ENCODE measurements around the gene MBP.

Gene MBP

DNA sequence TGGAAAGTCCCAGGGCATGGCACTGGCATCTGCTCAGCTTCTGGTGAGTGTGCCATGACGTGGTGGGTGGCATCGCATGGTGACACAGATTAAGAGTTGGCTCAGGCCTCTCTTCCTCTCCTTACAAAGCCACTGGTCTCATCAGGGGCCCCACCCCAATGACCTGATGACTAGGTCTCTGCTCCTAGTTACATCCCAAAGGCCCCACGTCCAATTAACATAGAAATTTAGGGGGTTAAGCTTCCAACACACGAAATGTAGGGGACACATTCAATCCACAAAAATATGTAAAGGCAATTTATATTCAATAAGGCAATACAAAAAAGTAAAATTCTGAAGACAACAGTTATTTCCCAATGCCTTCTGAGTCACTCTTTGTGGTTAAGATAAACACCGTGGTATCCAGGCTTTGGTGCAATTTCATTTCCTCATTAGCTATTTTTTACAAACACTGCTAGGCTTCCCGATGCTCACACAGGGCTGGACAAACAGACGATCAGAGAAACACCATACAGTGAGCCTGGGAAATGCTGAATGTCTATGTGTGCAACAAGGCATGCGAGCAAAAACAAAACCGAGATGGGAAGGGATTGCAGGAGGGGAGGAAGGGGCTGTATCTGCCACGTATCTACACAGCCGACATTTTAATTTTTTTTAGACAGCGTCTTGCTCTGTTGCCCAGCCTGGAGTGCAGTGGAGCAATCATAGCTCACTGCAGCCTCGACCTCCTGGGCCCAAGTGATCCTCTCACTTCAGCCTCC lies 67.2 kb downstream of the MBP start:
- DNase-seq = peak; percentile 56

DNA sequence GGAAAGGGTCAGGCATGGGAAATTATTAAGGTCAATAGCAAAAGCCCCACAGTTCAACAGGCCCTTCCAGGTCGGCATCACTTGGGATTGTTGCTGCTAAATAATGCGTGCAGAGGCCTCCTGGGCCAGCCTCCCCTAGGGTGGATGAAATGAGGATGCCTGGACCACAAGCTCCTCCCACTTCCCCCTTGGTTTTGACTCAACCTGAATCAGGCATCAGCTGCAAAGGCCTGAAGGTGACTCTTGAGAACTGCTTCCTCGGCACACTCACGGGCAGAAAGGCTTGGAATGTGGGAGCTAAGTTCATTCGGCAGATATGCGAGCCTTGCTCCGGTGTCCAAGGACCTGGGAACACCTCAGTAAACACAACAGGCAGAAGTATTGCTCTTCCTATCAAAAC lies 69.3 kb downstream of the MBP start:
- peak; percentile 87 for DNase-seq

DNA sequence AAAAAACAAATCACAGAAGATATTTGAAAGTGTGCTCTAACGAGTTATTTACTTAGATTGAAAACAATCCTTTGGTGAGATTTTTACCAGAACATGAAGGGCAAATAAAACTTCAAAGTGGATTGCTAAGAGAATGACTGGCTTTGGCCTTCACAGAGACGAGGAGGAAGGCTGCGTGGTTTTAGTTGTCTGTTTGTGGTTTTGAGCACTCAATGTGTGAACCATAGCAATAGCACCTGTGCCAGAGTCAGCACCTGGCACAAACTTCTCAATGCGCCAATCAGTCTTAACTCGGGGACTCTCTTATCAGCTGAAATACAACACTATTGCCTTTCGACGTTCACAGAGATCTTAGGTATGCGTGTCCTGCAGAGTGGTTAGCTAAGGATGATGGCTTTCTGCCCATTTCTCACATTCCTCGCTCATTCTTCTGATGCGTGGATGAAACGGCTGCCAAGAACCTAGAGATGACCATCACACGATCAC lies 70.0 kb downstream of the MBP start:
- DNase-seq = peak; percentile 66

DNA sequence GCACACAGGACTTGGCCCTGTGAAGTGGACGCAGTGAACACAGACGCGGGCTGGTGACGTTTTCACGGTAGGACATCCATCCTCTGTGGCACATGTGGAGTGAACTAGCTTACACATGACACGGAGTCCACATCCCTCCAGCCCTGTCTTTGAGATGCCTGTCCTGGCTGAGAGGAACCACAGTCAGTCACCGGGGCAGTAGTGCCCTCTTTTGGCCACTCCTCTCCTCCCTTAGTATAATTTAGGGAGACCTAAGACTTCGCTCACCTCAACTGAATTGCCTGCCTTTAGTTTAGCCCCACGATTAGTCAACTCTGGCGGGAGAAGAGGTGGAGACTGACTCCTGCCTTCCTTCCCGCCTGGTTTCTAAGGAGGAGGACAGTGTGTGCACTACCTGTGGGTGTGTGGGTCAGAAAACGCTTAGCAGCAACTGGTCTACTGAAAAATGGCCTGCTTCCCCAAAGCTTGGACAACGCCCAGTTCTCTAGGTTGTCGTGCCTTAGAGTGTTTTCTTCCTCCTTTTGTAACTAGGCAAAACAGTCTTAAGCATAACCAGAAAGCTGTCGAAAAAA lies 70.6 kb downstream of the MBP start:
- no peak for DNase-seq

DNA sequence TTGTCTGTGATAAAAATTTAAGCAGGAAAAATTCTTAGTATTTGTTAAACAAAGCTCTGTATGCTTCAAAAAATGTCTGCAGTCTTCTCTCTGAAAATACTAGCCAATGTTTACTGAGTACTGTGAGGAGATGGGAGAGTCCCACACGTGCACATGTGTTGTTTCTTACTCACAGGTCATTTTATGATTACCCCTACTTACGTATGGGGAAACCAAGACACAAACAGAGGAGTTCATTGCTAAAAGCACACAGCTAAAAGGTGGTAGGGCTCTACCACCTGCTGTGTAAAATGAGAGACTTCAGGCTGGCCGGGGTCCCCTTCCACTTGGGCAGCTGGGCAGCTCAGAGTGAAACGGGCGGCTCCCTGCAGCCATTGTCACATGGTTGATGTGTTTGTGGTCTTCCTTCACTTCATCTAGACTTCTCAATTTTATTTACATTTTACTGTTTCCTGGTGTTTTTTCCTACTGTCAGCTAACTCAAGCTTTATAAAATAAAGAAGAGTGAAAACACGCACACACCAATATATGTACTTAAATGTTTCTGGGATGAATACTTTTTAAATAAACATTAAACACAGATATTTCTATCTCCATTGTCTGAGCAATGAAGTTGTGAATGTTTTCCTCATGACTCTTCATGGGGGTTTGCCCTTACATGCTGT lies 71.2 kb downstream of the MBP start:
- no peak for DNase-seq

DNA sequence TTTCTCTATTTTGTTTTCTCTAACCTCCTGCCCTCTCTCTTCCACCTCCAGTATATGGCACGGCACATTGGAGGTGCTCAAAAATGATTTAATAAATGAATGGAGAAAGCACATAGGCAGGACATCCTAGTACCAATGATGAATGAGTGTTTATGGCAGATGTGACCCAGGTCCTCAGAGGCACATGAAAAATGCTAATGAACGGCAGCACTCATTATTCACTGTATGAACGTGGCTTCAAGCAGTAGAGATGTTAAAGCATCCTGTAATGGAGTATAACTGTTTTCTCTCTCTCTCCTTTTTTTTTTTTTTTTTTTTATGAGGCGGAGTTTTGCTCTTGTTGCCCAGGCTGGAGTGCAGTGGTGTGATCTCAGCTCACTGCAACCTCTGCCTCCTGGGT lies 72.4 kb downstream of the MBP start:
- DNase-seq = no peak

DNA sequence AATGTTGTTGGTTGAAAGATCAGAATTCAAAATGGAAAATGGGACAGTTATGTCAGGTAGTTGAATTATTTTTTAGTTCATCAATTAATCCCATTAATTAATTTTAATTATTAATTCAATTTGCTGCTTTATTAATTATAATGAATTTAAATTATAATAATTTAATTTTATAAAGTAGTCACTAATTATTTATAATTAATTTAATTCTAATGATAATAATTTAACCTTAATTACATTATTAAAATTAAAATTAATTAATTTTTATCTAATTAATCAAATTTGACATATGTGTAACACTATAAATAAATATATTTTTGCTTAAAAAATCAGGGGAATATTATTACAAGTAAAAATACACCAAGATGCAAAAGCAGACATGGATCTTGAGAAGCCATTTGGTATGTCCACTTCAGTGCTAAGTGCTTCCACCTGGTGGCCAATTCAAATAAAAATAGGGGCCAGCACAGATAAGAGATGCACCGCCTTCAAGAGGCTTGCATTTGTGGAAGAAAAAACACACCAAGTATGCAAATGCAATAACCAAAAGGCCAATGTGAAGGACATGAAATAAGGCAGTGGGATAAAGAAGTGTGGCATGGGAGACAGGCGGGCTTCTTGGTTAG lies 73.2 kb downstream of the MBP start:
- peak; percentile 62 for DNase-seq

DNA sequence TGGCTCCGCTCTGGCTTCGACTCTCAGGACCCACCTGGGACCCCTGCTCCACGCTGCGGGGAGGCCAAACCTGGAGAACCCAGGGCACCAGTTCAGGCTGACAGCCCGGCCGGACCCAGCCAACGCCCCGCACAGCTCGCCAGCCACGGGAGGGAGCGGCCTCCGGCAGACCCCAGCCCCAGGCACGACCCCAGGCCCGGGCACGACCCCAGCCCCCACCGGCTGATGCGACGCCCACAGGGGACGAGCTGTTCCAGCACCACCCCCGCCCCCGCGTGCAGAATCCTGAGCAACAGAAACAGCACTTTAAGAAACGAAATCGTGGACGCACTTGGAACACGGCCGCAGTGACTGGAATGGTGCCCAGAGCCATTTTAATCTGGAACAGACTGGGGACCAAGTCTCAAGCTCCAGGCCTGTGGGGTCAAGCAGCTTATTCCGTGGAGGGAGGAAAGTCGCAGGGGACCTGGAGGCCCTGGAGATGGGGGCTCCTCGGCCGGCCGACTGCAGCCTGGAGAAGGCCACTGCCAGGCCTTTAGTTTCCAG lies 74.2 kb downstream of the MBP start:
- DNase-seq = no peak

DNA sequence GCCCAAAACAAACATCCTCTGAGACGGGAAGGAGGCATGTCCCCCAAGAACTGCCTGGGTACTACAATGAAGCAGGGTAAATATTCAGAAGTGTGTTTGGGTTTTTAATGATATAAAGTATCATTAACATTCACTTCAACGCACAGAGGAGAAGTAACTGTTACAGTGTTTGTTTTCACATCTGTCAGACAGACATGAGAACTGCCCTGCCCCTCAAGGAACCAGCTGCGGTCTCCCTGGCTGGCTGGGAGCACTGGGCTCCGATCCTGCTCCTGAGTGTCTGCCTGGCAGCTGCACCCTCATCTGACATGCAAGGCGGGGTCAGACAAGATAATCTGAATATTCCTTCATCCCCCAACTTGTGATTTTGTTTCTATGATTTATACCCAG lies 75.6 kb downstream of the MBP start:
- DNase-seq = no peak

DNA sequence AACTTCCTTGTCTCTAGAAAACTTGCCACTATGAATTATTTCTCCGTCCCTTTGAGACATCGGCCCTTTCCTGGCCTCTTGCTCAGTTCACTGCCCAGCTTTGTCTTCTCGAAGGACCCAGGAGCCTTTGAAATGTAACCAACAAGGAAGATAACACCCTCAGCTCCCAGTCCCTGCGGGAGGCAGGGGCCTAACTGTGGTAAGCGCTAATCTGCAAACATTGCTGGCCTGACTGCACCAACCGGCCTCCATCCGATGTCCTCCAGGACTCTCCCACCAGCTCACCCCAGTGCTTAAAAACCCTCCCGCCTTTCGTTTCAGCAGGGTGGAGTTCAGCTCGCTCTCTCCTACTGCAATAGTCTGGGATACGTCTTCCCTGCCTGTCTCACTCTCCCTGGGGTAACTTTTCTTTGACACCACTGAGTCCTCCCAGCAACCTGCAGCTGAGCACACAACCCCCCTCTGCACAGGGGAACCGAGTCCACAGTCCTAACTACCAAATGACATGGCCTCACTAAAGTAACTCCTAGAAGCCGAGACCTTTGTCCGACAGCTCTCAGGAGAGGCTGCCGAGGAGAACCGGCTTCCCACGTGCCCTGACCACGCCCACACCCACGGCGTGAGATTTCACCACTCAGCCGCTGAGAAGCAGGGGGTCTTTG lies 76.1 kb downstream of the MBP start:
- DNase-seq = no peak

DNA sequence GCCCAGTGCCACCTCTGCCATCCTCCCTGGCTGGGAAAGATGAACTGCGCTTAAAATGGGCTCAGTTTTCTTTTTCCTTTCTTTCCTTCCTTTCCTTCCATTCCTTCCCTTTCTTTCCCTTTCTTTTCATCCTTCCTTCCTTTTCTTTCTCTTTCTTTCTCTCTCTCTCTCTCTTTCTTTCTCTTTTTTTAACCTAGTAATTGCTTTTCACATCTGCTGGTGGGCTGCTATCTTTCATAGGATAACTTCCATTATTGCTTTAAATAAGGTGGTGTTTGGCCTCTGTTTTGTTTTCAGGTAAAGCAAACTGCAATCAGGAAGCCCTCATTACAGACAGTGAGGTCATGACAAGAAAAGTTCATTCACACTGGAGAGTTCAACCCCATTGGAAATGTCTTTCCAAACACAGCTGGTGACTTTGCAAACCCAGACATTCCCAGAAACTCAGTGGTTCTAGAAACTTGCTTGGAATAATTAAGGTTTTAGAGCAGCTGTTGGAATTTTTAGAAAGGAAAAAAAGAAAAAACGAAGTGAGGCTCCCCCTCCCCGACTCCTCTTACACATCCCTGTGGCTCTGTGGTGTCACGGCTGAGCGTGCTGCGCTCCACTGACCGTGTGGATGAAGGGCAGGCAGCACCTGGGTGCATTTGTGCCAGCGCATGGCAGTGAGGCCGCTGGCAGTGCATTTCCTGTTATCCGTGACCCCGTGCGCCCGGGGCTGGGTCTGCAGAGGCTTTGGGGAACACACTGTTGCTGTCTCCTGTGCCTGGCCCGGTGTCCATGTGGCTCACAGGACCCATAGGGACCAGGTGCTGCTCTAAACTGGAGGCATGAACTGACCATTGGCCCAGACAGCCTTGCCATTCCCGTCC lies 76.9 kb downstream of the MBP start:
- DNase-seq = peak; percentile 43

DNA sequence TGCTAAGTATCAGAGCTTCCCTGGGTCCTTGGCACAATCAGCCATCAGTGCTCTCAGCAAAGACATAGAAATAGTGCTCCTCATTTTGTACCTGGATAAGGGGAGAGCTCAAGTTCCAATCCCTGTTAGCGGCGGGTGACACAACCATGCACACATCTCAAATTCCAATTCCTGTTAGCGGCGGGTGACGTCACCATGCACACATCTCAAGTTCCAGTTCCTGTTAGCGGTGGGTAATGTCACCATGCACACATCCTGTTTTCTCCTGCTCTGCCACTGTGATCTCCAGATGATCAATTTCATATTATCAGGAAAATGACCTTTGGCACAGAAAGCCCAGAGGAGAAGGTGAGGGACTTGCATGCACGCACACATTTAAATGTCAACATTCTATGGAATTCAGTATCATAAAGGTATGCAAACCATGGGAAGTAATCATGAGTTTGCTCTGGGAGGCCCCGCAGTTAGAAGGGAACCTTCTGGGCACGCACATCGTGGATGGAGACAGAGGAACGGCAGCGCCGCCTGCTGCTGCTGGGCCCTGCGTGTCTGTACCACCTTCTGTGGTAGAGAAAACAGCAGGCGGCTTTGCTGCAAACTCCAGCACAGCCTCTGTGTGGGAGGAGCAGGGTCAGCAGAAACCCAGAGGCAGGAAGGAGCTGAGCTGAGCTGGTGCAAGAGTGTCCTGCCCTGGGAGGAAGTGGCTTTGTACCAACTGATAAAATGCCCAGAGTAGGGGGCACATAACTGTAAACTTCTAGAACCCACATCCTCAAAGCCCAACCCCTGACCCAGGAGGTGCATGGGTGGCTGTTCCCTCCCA lies 77.8 kb downstream of the MBP start:
- peak; percentile 87 for DNase-seq

DNA sequence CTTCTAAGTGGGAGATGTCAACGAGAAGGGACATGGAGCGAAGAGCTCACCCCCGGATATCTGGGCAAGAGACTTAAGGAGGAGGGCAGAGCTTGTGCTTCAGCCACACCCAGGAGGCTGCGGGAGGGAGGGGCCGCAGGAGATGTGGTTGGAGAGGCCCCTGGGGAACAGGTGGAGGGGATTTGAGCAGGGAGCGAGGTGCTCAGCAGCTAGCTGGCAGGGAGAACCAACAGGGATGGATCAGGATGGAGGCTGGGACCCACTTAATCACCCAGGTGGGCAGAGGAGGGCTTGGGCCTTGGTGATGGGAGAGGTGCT lies 78.3 kb downstream of the MBP start:
- peak; percentile 62 for DNase-seq

DNA sequence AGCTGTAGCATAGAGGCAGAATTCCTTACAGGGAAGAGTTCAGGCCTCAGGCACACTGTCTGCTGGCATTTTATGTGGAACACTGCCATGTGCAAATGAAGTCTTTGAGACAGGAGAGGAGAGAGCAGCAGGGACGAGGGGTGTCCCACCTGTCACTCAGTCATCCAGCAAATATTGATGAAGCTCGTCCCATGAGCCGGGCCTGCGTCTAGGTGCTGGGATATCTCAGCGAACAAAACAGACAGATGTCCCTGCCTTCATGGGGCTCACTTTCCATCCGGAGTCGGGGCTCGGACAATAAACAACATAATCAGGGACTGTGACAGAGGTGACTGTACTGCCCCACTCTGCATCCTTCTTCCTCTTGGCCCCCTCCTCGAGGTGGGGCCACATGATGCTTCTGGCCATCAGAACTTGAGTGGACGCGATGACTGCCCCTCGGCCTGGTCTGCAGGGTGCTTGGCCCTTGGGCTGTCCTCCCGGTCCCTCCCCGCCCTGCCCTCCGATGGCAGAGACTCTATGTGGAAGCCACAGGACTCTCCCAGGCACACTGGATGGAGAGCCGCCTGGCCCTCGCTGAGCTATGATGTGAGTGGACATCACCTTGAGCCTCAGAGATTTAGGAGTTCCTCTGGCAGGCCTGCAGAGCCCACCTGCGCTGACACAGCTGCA lies 78.8 kb downstream of the MBP start:
- DNase-seq = no peak

DNA sequence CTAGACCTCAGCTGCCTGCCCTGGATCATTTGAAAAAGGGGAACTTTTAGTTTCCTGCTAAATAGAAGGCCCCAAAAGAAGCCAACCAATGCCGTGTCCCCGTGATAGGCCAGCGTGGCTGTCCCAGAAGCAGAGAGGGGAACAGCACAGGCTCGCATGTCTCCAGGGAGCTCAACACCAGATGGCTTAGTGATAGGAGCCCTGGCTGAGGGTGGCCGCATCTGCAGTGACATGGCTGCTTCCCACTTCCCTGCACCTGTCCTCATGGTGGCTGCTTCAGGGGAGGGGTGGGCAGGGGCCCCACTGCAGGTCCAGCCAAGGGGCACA lies 79.6 kb downstream of the MBP start:
- DNase-seq = no peak

DNA sequence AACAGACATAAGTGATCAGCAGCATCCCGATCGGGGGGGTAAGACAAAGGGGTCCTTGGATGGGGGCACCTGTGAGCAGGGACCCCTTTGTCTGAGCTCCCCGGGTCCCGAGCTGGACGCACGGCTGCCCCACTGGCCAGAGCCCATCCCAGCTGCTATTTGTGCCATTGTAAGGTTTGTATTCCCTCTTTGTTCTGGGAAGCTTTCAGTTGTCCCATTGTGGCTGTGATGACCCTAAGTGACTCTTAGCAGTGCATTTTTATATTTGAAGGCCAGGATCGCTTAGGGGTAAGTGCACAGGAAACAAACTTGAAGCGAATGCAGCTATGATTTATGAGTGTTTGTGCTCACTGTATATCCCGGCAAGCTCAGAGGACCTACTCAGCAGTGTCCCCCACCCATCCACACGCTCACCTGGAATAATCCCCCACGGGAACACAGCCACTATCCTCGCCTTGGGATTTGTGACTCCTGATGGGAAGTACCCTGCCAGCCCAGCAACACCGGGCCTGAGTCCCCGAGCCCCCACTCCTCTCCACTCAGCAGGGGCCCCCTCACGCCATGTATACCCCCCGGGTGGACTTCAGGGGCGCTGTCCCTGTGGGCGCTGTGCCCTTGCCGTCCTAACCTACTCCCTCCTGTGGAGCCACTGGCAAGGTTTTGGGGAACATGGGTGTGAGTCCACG lies 80.1 kb downstream of the MBP start:
- DNase-seq = no peak

DNA sequence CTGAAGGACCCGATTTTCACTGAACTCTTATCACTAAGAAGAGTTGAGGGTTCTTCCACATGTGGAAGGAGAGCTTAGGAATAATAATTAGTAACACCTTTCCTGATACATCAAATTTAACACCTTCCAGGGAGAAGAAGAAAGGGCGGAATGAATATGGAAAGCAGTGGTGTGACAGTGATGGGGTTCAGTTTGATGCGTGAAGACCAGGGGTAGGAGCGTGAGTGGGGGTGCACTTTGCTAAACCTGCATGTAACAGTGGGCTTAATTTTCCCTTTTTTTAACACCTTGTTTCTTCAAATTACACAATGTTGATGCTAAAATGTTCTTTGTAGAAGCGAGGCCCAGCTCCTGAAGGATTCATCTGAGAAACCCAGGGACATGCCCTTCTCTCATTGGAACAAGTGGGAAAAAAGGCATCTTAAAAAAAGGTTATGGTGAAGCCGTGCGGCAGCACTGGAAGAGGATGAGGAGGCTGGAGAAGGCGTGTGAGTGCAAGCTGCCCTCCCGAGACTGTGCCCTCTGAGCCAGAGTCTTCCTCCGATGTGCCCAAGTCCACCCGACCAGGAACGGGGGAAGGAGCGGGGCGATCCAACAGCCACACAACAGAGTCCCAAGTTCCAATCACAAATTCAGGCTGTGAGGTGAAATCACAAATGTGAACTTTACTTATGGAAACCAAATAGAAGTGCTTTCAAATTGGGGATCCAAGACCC lies 80.8 kb downstream of the MBP start:
- no peak for DNase-seq

DNA sequence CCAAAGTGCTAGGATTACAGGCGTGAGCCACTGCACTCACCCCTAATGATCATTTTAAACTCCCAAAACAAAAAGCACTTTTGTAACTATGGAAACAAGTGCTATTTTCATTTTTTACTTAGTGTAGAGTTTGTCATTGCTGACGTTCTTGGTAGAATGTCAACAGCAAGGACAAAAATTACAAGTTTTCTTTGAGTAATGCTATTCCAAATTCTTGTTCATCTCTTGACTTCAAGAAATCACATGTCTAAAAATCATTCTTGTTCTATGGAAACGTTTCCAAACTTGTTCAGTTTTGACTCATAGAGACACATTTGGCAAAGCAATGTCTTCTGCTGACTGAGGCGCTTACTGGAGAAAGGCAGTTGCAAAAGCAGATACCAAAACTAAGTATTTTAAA lies 82.6 kb downstream of the MBP start:
- DNase-seq = no peak

DNA sequence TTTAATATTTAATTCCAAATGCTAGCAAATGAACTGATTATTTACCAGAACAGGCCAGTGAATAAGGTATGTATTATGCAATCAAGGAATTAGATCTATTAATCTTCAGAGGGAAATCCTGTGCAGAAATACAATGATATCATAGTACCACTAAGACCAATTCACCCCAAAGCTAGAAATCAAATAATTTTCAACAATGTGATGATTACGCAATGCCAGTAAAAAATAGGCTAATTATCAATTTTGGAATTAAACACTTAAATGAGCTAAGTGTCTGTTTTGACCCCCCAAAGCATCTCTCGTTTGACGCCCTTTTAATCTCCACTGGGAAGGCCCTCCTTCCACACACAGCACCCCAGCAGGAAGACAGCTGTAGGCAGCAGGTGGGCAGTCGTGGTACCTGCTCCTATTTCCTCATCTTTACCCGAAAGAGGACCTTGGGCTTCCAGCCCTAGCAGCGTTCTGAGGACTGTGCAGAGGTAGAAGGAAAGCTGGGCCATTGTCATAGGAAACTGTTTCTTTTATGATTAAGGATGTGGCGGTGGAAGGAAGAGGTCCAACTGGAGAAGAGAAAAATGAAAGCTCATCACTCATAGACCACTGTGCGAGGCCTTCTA lies 84.7 kb downstream of the MBP start:
- no peak for DNase-seq
